Effector memory CD4-positive, alpha-beta T cell (primary cell): ENCODE data around the gene ZNF292.
"Not testable (repeated sequence)": the region's sequence is repeated elsewhere in the genome, so short reads cannot be mapped to it uniquely, and the experiment has no call there.

Source experiments
- DNase-seq, 3 donors: peaks; one replicate each; pipeline ENCODE4 v3.0.0-alpha.2; 2020
- H3K27ac ChIP-seq: 2 replicates; pipeline ENCODE4 v1.7.0; 2013; ENCODE audit warnings: mild to moderate bottlenecking, low read length, moderate library complexity; ENCODE audit not compliant: insufficient read depth, poor library complexity, severe bottlenecking
- H3K27me3 ChIP-seq: replicated peaks from 2 replicates; pipeline ENCODE4 v1.7.0; 2013; ENCODE audit warnings: mild to moderate bottlenecking, low read length; ENCODE audit not compliant: insufficient read depth, control insufficient read depth, poor library complexity, severe bottlenecking
- H3K36me3 ChIP-seq: 2 replicates; pipeline ENCODE4 v1.7.0; 2013; ENCODE audit warnings: mild to moderate bottlenecking, low read length, moderate library complexity; ENCODE audit not compliant: control insufficient read depth, insufficient read depth
- H3K4me1 ChIP-seq: 2 replicates; pipeline ENCODE4 v1.7.0; 2013; ENCODE audit warnings: low read length, mild to moderate bottlenecking; ENCODE audit not compliant: control insufficient read depth, insufficient read depth, poor library complexity, severe bottlenecking
- H3K4me3 ChIP-seq: 2 replicates; pipeline ENCODE4 v1.7.0; 2013; ENCODE audit warnings: low read length, low read depth, mild to moderate bottlenecking; ENCODE audit not compliant: insufficient read depth, poor library complexity, severe bottlenecking
- H3K9me3 ChIP-seq: 2 replicates; pipeline ENCODE4 v1.7.0; 2013; ENCODE audit warnings: mild to moderate bottlenecking, low read length, moderate library complexity; ENCODE audit not compliant: control insufficient read depth

The ZNF292 gene

DNA sequence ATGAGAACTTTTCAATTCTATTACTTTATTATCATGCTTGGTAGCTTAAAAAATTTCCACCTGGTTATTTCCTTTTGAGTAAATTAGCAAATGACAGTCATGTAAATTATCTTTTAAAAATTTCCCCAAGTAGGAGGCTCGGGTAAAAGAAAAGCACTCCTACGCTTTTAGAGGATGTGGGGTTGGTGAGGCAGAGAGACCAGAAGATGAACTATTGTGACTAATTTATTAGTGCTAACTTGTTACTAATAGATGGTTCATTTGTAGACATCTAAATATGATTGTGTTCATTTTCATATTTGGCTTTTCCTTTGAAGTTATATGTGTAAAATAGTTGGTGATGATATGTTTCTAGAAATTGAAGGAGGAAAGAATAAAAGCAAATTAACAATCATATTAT lies 27.0 kb downstream of the ZNF292 start:
- H3K4me3 ChIP-seq = no peak overlapping the region
- H3K4me1 ChIP-seq = peaks cover 14% of the 10 kb centered on the region
- no peaks in the 10 kb centered on the region for H3K27me3 ChIP-seq
- H3K9me3 ChIP-seq = no peaks in the 10 kb centered on the region
- peaks cover 3% of the 10 kb centered on the region for H3K36me3 ChIP-seq
- no peak for DNase-seq
- no peak overlapping the region for H3K27ac ChIP-seq

DNA sequence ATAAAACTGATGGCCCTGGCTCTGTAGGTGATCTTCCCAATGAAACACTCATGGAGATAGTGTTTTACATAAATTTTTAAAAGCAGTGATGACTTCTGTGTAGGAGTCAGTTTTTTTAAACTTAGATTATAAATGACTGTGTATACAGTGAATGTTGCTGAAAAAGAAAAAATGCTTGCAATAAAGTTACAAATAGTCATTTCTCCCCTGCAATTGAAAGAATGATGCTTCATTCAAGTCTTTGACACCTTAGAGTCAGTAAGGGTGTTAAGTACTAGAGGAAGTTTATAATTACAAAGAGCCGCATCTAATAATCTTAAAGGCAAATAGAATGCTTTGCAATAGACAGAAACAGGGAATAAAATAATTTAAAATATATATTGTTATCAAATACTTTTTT lies 27.6 kb downstream of the ZNF292 start:
- Histone ChIP-seq H3K36me3 (peaks cover 3% of the 10 kb centered on the region), H3K27ac (no peak overlapping the region), H3K4me1 (peaks cover 14% of the 10 kb centered on the region), H3K4me3 (no peak overlapping the region), H3K9me3 (no peaks in the 10 kb centered on the region), H3K27me3 (no peaks in the 10 kb centered on the region)
- no peak for DNase-seq

DNA sequence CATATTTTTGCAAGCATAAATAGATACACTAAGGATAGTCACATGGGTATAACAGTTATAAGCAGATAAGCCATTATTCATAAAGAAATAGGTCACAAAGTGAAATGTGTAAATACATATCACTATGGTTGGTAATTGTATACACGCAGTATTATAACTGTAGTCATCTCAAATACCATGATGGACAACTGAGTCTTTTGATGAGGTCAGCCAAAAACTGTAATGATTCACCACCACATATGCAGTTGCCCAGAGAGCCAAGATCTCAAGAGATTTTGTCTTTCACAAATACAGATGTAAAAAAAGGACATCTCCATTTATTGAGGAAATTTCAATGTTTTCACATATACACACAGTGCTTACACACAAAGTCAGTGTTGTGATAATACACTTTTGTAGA lies 28.3 kb downstream of the ZNF292 start:
- H3K27ac ChIP-seq = no peak overlapping the region
- no peak overlapping the region for H3K4me3 ChIP-seq
- no peaks in the 10 kb centered on the region for H3K27me3 ChIP-seq
- H3K9me3 ChIP-seq = no peaks in the 10 kb centered on the region
- DNase-seq = no peak
- H3K36me3 ChIP-seq = peaks cover 3% of the 10 kb centered on the region
- H3K4me1 ChIP-seq = peaks cover 14% of the 10 kb centered on the region

DNA sequence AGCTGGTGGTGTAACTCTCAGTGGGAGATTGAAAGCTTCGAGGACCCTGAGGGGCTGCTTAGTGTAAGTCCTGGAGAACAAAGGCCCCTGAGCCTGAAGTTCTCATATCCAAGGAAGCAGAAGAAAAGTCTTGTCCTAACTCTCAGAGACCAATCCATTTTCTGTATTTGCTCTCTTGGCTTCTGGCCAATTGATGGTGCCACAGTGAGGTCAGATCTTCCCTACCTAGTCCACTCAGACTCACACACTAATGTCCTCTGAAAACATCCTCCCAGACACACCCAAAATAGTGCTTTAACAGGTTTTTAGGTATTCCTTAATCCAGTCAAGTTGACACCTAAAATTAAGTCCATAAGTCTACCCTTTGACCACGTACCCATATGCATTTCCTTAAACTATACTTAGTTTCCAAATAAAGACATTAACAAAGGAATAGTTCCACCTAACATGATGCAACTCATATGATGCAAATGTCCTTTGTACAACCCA lies 29.4 kb downstream of the ZNF292 start:
- H3K9me3 ChIP-seq = no peaks in the 10 kb centered on the region
- no peak overlapping the region for H3K27ac ChIP-seq
- H3K27me3 ChIP-seq = no peaks in the 10 kb centered on the region
- peaks cover 3% of the 10 kb centered on the region for H3K36me3 ChIP-seq
- H3K4me1 ChIP-seq = peaks cover 14% of the 10 kb centered on the region
- H3K4me3 ChIP-seq = no peak overlapping the region
- no peak for DNase-seq

DNA sequence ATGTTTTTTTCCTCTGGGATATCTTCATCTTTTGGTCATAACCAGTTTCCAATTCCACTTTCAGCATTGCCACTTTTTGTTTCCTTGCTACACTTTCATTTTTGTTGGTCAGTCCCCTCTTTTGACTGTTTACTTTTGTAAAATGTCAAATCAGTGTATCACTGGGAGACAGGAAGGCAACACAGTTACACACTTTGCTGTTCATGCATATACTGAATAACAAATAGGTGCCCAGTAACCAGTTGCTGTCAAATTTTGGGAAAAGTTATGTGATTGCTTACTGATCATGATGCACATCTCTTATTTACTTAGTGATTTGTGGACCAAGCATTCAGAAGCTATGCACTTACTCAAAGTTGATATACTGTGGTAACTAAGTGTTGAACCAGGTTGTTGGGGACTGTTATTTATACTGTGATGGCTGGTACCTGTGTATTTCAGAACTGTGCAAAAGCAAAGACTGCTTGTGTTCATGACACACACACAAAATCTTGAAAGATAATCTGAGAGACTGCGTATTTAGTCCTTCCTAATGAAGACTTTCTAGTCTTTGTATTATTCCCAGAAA lies 41.0 kb downstream of the ZNF292 start:
- Histone ChIP-seq H3K4me1 (peaks cover 10% of the 10 kb centered on the region), H3K9me3 (no peaks in the 10 kb centered on the region), H3K27me3 (no peaks in the 10 kb centered on the region), H3K36me3 (no peaks in the 10 kb centered on the region), H3K4me3 (no peak overlapping the region), H3K27ac (no peak overlapping the region)
- no peak for DNase-seq

DNA sequence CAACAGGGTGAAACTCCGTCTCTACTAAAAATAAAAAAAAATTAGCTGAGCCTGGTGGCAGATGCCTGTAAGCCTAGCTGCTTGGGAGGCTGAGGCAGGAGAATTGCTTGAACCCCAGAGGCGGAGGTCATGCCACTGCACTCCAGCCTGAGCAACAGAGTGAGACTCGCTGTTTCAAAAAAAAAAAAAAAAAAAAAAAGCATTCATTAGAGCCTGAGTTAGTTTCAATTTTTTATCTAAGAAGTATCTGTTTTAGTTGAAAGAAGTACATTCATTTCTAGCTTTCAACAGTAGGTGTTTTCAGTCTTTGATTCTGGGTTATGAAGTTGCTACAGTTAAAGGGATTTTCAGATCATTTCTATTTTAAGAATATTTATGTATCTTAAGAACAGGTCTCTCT lies 42.2 kb downstream of the ZNF292 start:
- no peak for DNase-seq

DNA sequence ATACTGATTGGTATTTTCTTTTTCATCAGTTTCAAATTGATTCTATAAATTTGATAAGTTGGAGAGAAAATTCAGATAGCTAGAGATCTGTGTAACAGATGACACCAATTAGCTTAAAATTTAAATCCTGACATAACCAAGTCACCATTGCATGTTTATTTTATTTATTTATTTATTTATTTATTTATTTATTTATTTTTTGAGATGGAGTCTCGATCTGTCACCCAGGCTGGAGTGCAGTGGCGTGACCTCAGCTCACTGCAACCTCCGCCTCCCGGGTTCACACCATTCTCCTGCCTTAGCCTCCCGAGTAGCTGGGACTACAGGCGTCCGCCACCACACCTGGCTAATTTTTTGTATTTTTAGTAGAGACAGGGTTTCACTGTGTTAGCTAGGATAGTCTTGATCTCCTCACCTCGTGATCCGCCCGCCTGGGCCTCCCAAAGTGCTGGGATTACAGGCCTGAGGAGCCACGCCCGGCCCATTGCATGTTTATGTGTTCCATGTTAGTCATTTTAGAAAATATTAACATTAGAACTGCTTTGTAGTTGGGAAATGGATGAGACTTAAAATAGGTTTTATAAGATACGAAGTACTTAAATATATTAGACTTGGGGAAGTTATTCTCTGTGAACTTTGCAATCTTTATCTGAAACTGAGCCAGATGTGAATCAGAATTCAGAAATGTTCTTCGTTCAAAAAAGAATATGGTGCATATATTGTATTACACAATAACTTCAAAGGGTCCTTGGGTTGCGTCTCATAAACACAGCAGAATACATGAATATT lies 42.9 kb downstream of the ZNF292 start:
- not testable (repeated sequence) for H3K4me1 ChIP-seq, DNase-seq, H3K27ac ChIP-seq, H3K36me3 ChIP-seq, H3K4me3 ChIP-seq, H3K9me3 ChIP-seq, H3K27me3 ChIP-seq

More for the DNA sequence above, 42.2 kb downstream of the ZNF292 start:
- Histone ChIP-seq H3K36me3 (no peaks in the 10 kb centered on the region), H3K27me3 (no peaks in the 10 kb centered on the region), H3K4me1 (peaks cover 10% of the 10 kb centered on the region), H3K9me3 (no peaks in the 10 kb centered on the region), H3K4me3 (no peak overlapping the region), H3K27ac (no peak overlapping the region)

DNA sequence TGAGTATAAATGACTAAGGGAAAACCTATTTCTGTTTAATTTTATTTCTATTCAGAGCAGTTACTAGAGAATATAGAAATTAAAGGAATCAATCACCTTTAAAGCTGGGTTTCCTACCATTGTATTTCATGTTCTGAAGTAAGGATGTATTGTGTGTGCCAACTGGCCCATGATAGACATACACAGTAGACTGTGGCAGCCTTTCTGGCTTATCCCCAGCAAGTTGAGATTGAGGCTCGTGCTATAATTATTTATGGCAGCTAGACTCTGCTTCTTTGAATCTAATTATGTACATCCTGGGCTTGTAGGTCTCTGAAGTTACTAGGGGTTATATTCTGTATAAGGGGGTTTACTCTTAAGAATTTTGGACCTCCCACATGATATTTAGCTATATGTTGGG lies 44.4 kb downstream of the ZNF292 start:
- Histone ChIP-seq H3K27me3 (no peaks in the 10 kb centered on the region), H3K27ac (no peak overlapping the region), H3K9me3 (no peaks in the 10 kb centered on the region), H3K4me1 (peaks cover 10% of the 10 kb centered on the region), H3K36me3 (no peaks in the 10 kb centered on the region), H3K4me3 (no peak overlapping the region)
- DNase-seq = no peak

DNA sequence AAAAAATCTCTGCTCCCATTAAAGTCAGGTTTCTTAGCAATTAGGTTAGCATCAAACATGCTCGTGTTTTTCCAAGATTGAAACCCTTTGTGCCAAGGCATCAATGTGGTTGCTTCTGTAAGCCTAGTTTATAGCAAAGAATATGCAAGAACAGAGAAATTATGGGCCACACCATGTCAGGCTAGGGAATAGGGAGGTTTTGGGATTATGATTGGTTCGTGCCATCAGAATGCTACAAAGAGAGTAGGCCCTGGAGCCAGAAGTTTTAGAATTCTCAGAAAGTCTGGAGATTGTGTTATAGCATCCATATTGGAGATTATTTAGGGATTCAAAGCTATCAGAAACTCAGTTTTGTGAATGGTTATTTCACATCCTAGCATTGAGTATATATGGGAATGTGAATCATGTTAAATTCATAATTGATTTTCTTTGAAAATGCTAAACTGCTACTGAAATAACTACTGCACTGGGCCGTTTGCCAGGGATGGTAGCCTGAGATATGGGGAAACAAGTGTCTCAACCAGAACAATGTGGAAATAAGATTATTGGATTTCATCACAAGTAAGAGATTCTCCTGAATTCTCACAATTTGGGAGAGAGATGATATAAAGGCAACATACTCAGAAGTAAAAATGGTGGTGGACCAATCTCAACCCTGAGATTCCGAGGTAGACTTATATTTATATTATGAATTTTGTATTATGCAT lies 45.3 kb downstream of the ZNF292 start:
- Histone ChIP-seq H3K9me3 (no peaks in the 10 kb centered on the region), H3K27ac (no peak overlapping the region), H3K4me3 (no peak overlapping the region)

DNA sequence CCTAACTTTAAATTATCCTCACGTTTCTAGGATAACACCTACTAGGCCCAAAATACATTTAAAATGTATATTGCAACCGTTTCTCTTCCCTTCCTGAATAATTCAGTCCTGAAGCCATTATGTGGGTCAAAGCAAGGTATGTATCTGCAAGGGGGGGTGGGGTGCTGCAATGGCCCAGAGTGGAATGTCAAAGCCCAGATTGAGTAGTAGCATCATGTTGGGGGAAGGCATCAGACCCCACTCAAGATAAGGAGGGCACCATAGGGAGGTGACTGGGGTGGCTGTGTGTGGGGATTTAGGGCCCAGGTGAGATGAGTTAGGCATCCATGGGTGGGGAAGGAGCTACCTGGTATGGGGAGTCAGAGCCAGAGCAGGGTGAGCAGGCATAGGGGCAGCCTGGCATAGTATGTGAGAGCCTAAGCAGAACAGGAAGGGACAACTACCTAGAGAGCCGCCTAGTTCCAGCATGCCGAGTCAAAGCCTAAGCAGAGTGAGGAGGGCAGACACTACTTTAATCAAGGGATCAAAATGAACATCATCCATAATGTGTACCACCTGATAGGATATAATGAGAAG lies 48.2 kb downstream of the ZNF292 start:
- H3K9me3 ChIP-seq = no peaks in the 10 kb centered on the region
- no peak overlapping the region for H3K27ac ChIP-seq
- H3K36me3 ChIP-seq = peaks cover 6% of the 10 kb centered on the region
- no peak for DNase-seq
- no peak overlapping the region for H3K4me3 ChIP-seq
- no peaks in the 10 kb centered on the region for H3K27me3 ChIP-seq
- H3K4me1 ChIP-seq = peaks cover 4% of the 10 kb centered on the region

More for the DNA sequence above, 45.3 kb downstream of the ZNF292 start:
- Histone ChIP-seq H3K27me3 (no peaks in the 10 kb centered on the region), H3K4me1 (peaks cover 10% of the 10 kb centered on the region), H3K36me3 (no peaks in the 10 kb centered on the region)
- DNase-seq = no peak
